GM13976 (cell line): ENCODE data around the gene PORCN.

ENCODE experiments used
- DNase-seq: peaks from one replicate; pipeline ENCODE4 v3.0.0; 2012; ENCODE audit warnings: low spot score
- in situ Hi-C: fragments of 300-500 bp; cut with MboI; formaldehyde crosslinking; loops from one replicate; pipeline ENCODE4 v1.12.0; 2022; ENCODE audit warnings: low sequenced_read_pairs, mixed read lengths, inconsistent platforms; ENCODE audit not compliant: unreplicated experiment
- TF ChIP-seq, protein P1 (sequence below): IDR thresholded peaks from 2 replicates; pipeline ENCODE4 v1.5.1; 2012; ENCODE audit warnings: borderline replicate concordance, mild to moderate bottlenecking; ENCODE audit not compliant: insufficient read depth; ENCODE audit errors: extremely low read depth, missing control alignments, control extremely low read depth

PORCN gene

DNA sequence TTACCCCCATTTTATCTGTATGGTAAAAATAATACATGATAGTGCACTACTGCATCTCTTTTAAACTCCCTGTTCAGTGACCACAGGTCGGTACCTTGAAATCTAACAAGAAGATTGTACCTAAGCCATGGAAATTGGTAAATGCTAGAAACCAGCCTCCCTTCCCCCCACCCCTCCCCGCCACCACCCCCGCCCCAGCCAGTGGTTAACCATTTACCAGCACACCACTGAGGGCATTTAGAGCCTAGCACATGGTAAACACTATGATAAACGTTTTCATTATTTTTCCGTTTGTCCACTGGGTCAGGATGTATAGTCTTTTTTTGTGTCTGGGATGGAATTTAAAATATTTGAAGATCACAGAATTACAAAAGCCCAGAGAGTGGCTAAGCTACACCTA, 33.5 kb upstream of the PORCN start:
- in situ Hi-C loops, result no loop called here

DNA sequence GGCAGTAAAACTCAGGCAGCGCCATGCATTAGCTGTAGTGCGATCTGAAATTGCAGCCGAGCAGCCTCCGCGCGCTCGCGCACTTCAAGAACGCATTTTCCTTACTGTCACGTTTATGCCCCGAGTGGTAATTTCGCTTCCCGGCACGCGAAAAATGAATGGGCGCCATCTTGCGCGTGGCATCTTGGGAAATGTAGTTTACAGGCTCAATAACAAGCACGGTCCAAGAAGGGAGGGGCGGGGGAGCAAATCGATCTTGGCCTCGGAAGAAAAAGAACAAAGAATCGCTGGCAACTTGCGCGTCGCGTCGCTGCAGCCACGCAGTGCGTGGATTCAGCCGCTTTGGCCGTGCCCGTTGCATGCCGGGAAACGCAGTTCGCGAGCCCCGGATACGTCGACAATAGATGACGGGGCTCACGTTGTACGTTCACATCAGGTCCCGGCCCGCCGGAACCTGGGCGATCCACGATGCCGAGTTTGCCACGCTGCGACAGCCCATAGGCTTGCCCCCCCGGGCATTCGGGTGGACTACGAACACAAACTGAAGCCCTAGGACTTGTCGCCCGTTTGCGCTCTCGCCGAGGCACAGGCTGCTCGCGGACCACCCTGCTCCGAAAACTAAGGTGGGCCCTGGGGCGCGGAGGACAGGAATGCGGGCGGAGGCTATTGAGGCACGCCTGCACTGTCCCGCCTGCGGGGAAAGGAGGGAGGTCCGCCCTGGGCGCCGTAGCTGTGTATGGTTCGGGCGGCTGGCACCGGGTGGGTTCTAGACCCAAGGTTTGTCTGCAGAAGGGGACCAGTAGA, 32.8 kb upstream of the PORCN start, which contains the start of gene FTSJ1:
FTSJ1 (plus strand) TSS at position 426 of the 804 bp plus-strand sequence. CDS start 1,849 bp downstream, outside the sequence.
- TF ChIP-seq, protein P1, sequence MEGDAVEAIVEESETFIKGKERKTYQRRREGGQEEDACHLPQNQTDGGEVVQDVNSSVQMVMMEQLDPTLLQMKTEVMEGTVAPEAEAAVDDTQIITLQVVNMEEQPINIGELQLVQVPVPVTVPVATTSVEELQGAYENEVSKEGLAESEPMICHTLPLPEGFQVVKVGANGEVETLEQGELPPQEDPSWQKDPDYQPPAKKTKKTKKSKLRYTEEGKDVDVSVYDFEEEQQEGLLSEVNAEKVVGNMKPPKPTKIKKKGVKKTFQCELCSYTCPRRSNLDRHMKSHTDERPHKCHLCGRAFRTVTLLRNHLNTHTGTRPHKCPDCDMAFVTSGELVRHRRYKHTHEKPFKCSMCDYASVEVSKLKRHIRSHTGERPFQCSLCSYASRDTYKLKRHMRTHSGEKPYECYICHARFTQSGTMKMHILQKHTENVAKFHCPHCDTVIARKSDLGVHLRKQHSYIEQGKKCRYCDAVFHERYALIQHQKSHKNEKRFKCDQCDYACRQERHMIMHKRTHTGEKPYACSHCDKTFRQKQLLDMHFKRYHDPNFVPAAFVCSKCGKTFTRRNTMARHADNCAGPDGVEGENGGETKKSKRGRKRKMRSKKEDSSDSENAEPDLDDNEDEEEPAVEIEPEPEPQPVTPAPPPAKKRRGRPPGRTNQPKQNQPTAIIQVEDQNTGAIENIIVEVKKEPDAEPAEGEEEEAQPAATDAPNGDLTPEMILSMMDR, result no peak
- in situ Hi-C loops, result no loop called here
- peak; percentile 87 for DNase-seq

More for the DNA sequence above, 33.5 kb upstream of the PORCN start:
- TF ChIP-seq, protein P1, result no peak
- no peak for DNase-seq

DNA sequence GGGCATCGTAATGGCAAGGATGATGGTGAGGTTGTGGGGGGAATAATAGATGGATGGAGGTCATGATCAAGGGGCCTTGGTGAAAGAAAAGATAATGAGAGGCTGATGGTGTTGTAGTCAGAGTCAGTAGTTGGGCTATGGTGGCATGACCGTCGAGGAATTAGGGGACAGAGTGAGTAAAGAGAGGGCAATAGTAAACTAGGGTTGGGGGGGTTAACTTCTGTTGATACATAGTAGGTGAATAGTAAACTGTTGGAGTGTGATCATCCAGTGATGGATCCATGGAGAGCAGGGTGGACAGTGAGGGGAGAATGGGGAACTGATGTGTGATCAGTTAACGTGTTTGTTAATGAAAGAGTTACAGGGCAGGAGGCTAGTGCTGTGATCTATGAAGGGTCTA, 31.9 kb upstream of the PORCN start:
- no peak for DNase-seq
- in situ Hi-C loops, result no loop called here
- TF ChIP-seq, protein P1, result no peak

DNA sequence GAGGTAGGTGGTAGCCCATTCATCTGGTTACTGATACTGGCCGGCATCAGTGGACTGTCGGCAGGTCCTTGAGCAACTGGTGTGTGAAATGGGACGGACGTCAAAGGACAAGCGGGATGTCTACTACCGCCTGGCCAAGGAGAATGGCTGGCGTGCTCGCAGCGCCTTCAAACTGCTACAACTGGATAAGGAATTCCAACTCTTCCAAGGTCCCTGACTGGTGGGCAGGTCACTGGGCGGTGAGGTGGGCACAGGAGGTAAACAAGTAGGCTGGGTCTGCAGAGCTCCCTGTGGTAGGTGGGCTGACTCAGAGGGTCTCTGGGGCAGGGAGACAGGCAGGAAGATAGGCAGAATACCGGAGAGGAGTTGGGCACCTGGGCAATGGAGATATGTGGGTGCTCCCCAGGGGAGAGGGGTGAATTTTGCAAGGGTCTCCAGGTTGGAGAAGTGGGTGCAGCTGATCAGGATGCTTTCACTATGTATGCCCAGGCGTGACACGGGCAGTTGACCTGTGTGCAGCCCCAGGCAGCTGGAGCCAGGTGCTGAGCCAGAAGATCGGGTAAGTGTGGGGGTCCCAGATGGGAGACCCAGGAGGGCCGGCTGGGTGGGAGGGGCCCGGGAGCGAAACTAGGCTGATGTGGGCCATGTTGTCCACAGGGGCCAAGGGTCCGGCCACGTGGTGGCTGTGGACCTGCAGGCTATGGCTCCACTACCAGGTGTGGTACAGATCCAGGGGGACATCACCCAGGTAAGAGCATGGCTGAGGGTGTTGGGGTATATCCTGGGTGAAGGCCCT, 30.6 kb upstream of the PORCN start:
- DNase-seq, result no peak

DNA sequence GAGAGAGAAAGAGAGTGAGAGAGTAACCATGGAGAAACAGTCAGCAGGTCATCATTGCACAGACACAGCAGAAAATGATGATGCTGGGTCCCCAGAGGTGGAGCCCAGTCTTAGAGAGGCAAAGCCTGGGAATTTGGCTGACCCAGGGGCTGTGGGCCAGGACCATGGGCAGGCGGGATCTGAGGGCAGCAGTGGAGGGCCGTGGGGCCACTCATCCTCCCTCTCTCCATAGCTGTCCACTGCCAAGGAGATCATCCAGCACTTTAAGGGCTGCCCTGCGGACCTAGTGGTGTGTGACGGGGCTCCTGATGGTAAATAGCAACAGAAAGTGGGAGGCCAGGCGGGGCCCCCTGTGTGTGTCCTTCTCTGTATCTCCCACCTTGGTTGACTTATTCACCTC, 30.0 kb upstream of the PORCN start:
- in situ Hi-C loops, result no loop called here
- DNase-seq, result no peak
- TF ChIP-seq, protein P1, result no peak

More for the DNA sequence above, 30.6 kb upstream of the PORCN start:
- in situ Hi-C loops, result no loop called here
- TF ChIP-seq, protein P1, result no peak

DNA sequence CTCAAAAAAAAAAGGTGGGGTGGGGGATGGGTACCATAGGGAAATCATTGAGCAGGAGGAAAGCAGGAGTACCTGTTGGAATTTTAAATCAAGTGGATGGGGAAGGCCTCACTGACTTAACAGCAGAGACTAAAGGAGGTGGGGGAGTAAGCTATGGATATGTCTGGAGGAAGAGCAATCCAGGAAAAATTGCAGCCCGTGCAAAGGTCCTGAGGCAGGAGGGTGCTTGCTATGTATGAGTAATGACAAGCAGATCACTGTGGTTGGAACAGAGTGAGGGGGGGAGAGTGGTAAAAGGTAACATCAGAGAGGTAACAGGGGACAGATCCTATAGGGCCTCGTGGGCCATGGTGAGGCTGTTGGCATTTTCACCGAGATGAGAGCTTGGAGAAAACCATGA, 28.6 kb upstream of the PORCN start:
- TF ChIP-seq, protein P1, result no peak
- DNase-seq, result no peak
- in situ Hi-C loops, result no loop called here
